Measurements from ENCODE around the gene SLC2A9. TPM values are rescaled to one million over a fixed set of nuclear protein-coding genes. Genes with fewer than 3 reads are reported as not detected.

Gene SLC2A9
- total RNA-seq, 1 donor from 2014 or later, result 8.2 TPM

GRCh38 chr4:9891056-9891455, 130.2 kb downstream of the SLC2A9 start:
- no peak for TF ChIP-seq CTCF (IDR thresholded peaks at IDR 0.05; ENCODE audit: borderline replicate concordance)
- peaks cover 16% of the 10 kb centered on the region for H3K4me1 ChIP-seq
- intact Hi-C loops (cut with micrococcal nuclease), result loop anchor here (10.0 kb wide), 1 partner anchor 124 kb away; no protein-coding TSS in a partner anchor

DNA sequence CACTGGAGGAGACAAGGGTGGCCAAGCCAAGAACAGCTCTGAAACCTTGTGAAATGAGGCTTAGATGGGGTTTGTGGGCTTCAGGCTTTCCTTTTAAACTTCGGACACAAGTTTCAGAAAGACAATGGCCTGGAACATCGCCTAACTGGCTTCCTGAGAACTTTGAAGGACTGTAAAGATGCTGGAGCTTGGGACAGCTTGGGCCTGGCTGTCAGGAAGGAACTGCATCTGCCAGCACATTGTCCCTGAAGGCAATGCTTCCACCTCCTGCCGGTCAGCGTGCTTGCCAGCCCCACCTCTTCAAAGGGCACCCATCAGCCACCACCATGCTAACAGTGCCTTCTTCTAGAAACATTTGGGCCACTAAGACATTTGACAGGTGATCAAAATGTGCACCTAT, 132.0 kb downstream of the SLC2A9 start:
- Histone ChIP-seq H3K9me3 (replicated peaks) (no peaks in the 10 kb centered on the region), H3K27me3 (ENCODE audit: low read depth) (no peaks in the 10 kb centered on the region), H3K27ac (replicated peaks) (peak overlapping the region; percentile 76), H3K4me3 (no peak overlapping the region), H3K4me1 (peaks cover 16% of the 10 kb centered on the region), H3K36me3 (no peaks in the 10 kb centered on the region)
- intact Hi-C loops (cut with micrococcal nuclease), result loop anchor here (10.0 kb wide), 1 partner anchor 75 kb away; no protein-coding TSS in a partner anchor
- DNase-seq, result no peak
- no peak for TF ChIP-seq CTCF (IDR thresholded peaks at IDR 0.05; ENCODE audit: borderline replicate concordance)

More at GRCh38 chr4:9891056-9891455, 130.2 kb downstream of the SLC2A9 start:
- Histone ChIP-seq H3K4me3 (no peak overlapping the region), H3K27ac (replicated peaks) (no peak overlapping the region), H3K9me3 (replicated peaks) (no peaks in the 10 kb centered on the region), H3K36me3 (no peaks in the 10 kb centered on the region), H3K27me3 (ENCODE audit: low read depth) (no peaks in the 10 kb centered on the region)
- DNase-seq, result no peak

- Histone ChIP-seq H3K4me3 (no peak overlapping the region), H3K9me3 (replicated peaks) (no peaks in the 10 kb centered on the region), H3K36me3 (no peaks in the 10 kb centered on the region), H3K27me3 (ENCODE audit: low read depth) (no peaks in the 10 kb centered on the region), H3K27ac (replicated peaks) (no peak overlapping the region), H3K4me1 (peaks cover 20% of the 10 kb centered on the region)
- no peak for TF ChIP-seq CTCF (IDR thresholded peaks at IDR 0.05; ENCODE audit: borderline replicate concordance)
- DNase-seq, result no peak
- intact Hi-C loops (cut with micrococcal nuclease), result loop anchor here (10.0 kb wide), 1 partner anchor 71 kb away; no protein-coding TSS in a partner anchor
Observed at GRCh38 chr4:9885958-9886357, 135.3 kb downstream of the SLC2A9 start.

GRCh38 chr4:9880406-9881197, 140.7 kb downstream of the SLC2A9 start:
- TF ChIP-seq CTCF (IDR thresholded peaks at IDR 0.05; ENCODE audit: borderline replicate concordance), result no peak
- no peak overlapping the region for H3K27ac ChIP-seq (replicated peaks)

DNA sequence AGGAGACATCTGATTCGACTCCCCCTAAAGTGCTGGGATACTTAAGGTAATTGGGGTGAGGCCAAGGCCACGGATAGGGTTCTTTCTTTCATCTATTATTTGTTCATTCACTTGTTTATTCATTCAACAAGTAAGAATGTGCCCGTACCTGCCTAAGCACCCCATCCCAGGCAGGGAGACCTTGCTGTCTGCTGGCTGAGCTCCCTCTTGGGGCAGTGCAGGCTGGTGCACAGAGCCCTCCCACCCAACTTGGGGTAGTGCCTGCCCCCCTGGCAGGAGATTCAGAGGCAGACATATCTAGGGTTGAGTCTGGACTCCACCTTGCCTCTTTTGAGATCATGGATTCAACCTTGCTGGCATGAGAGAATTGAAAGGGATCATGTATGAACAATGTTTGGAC, 144.2 kb downstream of the SLC2A9 start:
- TF ChIP-seq CTCF (IDR thresholded peaks at IDR 0.05; ENCODE audit: borderline replicate concordance), result no peak
- H3K36me3 ChIP-seq, result no peaks in the 10 kb centered on the region

More at GRCh38 chr4:9880406-9881197, 140.7 kb downstream of the SLC2A9 start:
- intact Hi-C loops (cut with micrococcal nuclease), result loop anchor here (10.0 kb wide), 1 partner anchor 66 kb away; no protein-coding TSS in a partner anchor
- Histone ChIP-seq H3K36me3 (no peaks in the 10 kb centered on the region), H3K9me3 (replicated peaks) (no peaks in the 10 kb centered on the region), H3K4me1 (peaks cover 19% of the 10 kb centered on the region), H3K27me3 (ENCODE audit: low read depth) (no peaks in the 10 kb centered on the region), H3K4me3 (no peak overlapping the region)
- DNase-seq, result no peak

More for the DNA sequence above, 144.2 kb downstream of the SLC2A9 start:
- intact Hi-C loops (cut with micrococcal nuclease), result no loop called here
- Histone ChIP-seq H3K4me3 (no peak overlapping the region), H3K27ac (replicated peaks) (no peak overlapping the region), H3K9me3 (replicated peaks) (no peaks in the 10 kb centered on the region), H3K27me3 (ENCODE audit: low read depth) (no peaks in the 10 kb centered on the region), H3K4me1 (peaks cover 19% of the 10 kb centered on the region)
- no peak for DNase-seq
